Measurements from ENCODE around the gene FLNB. TPM values are rescaled to one million over a fixed set of nuclear protein-coding genes. Genes with fewer than 3 reads are reported as not detected.
"Not testable (repeated sequence)": the region's sequence is repeated elsewhere in the genome, so short reads cannot be mapped to it uniquely, and the experiment has no call there.

Gene FLNB
- total RNA-seq, 2 experiments from 2014 or later, result 23.1 to 26.0 TPM

DNA sequence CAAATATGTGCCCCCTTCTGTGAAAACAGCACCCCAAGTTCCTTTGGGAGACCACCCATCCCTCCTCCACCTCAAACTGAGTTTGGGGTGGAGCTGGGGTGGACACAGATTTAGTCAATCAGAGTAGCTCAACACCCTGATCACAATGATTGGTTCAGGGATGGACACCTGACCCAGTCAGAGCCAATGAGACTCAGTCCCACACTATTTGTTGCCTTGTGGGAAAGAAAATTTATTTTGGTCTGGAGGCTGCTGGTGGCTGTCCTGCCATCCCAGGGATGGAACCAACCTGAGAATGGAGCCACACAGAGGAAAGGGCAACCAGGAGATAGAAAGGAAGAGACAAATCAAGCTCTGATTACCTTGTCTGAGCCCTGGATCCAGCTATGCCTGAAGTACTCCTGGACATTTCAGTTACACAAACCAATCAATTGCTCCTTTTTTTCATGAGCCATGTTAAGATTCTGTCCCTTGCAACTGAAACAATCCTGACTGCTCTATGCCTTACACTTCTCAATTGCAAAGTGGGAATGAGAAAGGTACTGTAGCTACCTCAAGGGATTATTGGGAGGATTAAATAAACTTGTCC, 192.0 kb downstream of the FLNB start:
- ChIA-PET CTCF (interaction anchor here (1.0 to 1.2 kb wide), 2 partner anchors 12 to 17 kb away, joined by 4 to 5 read pairs; no protein-coding TSS in a partner anchor), POLR2A (no interaction called here)
- no peaks in the 10 kb centered on the region for H3K4me1 Mint-ChIP-seq (ENCODE audit: low read depth)
- DNase-seq, result no peak
- intact Hi-C loops (cut with micrococcal nuclease), result no loop called here
- peaks cover 8% of the 10 kb centered on the region for H3K27me3 Mint-ChIP-seq
- H3K27ac Mint-ChIP-seq, result no peak overlapping the region
- no peaks in the 10 kb centered on the region for H3K9me3 Mint-ChIP-seq
- H3K36me3 Mint-ChIP-seq, result no peaks in the 10 kb centered on the region
- H3K4me3 Mint-ChIP-seq, result no peak overlapping the region

- no peak overlapping the region for H3K27ac Mint-ChIP-seq
- peaks cover 8% of the 10 kb centered on the region for H3K27me3 Mint-ChIP-seq
- H3K4me3 Mint-ChIP-seq, result no peak overlapping the region
- ChIA-PET POLR2A (no interaction called here), CTCF (interaction anchor here (1.0 to 1.2 kb wide), 2 partner anchors 13 to 16 kb away, joined by 4 to 5 read pairs; no protein-coding TSS in a partner anchor)
- intact Hi-C loops (cut with micrococcal nuclease), result no loop called here
- H3K36me3 Mint-ChIP-seq, result no peaks in the 10 kb centered on the region
- DNase-seq, result no peak
- H3K4me1 Mint-ChIP-seq (ENCODE audit: low read depth), result peaks cover 4% of the 10 kb centered on the region
- H3K9me3 Mint-ChIP-seq, result no peaks in the 10 kb centered on the region
These were observed 192.7 kb downstream of the FLNB start for GRCh38 chr3:58200846-58201355.

DNA sequence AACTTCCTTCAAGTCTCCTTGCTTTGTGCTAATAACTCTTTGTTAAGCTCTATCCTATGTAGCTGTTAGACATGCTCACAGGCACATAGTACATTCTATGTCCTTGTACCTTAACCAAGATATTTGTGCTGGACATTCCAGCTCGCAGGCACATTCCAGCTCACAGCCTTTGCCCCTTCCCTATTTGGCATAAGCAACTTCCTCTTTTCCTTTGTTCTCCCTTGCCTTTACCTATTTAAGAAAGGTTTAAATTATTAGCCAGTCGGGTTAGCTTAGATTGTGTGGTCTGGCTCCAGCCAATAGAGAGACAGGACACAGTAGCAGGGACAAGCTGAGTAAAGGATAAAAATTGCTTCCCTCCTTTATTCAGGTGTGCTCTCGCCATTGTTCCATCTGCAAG, 193.2 kb downstream of the FLNB start:
- CTCF ChIA-PET, result interaction anchor here (1.6 kb wide), 1 partner anchor 24 kb away, joined by 3 read pairs; no protein-coding TSS in a partner anchor
- POLR2A ChIA-PET; intact Hi-C loops (cut with micrococcal nuclease); H3K4me3 Mint-ChIP-seq; H3K27ac Mint-ChIP-seq; DNase-seq; H3K9me3 Mint-ChIP-seq; H3K4me1 Mint-ChIP-seq (ENCODE audit: low read depth); H3K27me3 Mint-ChIP-seq; H3K36me3 Mint-ChIP-seq: not testable (repeated sequence)

DNA sequence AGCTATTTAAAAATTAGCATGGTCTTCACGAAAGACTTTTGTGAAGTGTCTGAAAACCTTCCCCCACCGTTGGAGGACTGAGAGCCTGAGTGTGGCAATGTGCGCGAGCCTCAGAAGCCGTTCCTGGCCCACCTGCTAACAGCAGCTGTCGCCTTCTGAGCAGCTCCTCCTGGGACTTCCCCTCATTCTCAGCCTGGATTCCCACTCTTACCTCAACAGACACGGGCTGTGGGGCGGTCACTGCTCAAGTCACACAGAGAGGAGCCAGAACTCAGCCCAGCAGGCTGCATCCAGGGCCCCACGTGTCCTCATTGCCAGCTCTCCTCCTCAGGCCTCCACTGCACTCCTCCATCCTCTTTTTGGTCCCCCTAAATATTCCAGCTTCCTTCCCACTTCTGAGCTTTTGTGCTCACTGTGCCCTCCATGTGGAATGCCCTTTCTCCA, 194.7 kb downstream of the FLNB start:
- CTCF ChIA-PET, result interaction anchor here (0.6 to 6.5 kb wide), 4 partner anchors 14 to 103 kb away, joined by 3 to 40 read pairs (median 6); partner anchors contain the start of genes HTD2 and RPP14
- Mint-ChIP-seq H3K4me3 (no peak overlapping the region), H3K36me3 (no peaks in the 10 kb centered on the region), H3K9me3 (no peaks in the 10 kb centered on the region), H3K27ac (no peak overlapping the region), H3K4me1 (ENCODE audit: low read depth) (peaks cover 13% of the 10 kb centered on the region), H3K27me3 (peaks cover 10% of the 10 kb centered on the region)
- POLR2A ChIA-PET, result interaction anchor here (0.6 kb wide), 1 partner anchor 50 kb away, joined by 3 read pairs; no protein-coding TSS in a partner anchor
- intact Hi-C loops (cut with micrococcal nuclease), result no loop called here
- no peak for DNase-seq

- H3K36me3 Mint-ChIP-seq, result no peaks in the 10 kb centered on the region
- peaks cover 13% of the 10 kb centered on the region for H3K4me1 Mint-ChIP-seq (ENCODE audit: low read depth)
- no peak for DNase-seq
- H3K27me3 Mint-ChIP-seq, result peaks cover 12% of the 10 kb centered on the region
- intact Hi-C loops (cut with micrococcal nuclease), result no loop called here
- H3K27ac Mint-ChIP-seq, result no peak overlapping the region
- ChIA-PET CTCF (interaction anchor here (0.6 to 6.5 kb wide), 4 partner anchors 13 to 290 kb away, joined by 3 to 40 read pairs (median 6); partner anchors contain the start of genes HTD2 and RPP14), POLR2A (no interaction called here)
- no peaks in the 10 kb centered on the region for H3K9me3 Mint-ChIP-seq
- H3K4me3 Mint-ChIP-seq, result no peak overlapping the region
These were observed 195.3 kb downstream of the FLNB start for GRCh38 chr3:58203541-58203940.

DNA sequence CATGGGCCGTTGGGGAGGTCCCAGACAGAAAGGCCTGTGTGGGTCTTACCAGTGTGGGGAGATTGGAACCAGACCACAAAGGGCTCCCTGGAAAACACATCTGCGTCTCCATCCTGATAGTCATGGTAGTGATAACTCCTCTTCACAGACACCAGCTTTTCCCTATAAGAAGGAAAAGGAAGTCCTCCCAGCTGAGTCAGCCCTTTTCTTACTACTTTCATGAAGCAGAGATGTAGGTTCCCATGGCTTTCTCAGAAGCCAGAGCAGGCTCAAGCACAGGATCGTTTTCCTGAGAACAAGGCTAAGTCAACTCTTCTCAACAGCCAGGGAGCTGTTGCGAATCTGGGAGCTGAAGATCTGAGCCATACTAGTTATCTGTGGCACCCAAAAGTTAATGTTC, 196.5 kb downstream of the FLNB start:
- Mint-ChIP-seq H3K9me3 (no peaks in the 10 kb centered on the region), H3K27ac (no peak overlapping the region), H3K4me1 (ENCODE audit: low read depth) (peaks cover 13% of the 10 kb centered on the region), H3K36me3 (no peaks in the 10 kb centered on the region), H3K4me3 (no peak overlapping the region), H3K27me3 (peaks cover 15% of the 10 kb centered on the region)
- intact Hi-C loops (cut with micrococcal nuclease), result no loop called here
- ChIA-PET POLR2A (no interaction called here), CTCF (interaction anchor here (1.0 to 6.5 kb wide), 3 partner anchors 12 to 102 kb away, joined by 3 to 40 read pairs (median 7); partner anchors contain the start of genes HTD2 and RPP14)
- no peak for DNase-seq

DNA sequence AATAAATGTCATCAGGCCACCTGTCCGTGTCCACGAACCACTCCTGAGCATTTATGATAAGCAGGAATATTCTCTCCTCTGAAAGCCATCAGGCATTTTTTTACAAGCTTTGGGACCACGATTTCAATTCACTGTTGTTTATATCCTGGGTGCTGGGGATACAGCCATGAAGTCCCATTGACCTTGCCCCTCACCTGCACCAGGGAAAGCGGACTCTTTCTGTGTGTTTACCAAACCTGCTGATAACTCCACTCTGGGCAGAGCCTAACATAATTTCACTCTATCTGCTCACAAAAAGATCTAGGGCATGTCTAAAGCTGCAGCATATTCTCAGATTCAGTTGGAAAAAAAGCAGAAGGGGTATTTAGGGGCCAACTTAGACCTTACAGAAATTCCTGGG, 197.8 kb downstream of the FLNB start:
- POLR2A ChIA-PET, result interaction anchor here (1.5 kb wide), 1 partner anchor 101 kb away, joined by 3 read pairs; no protein-coding TSS in a partner anchor
- CTCF ChIA-PET, result interaction anchor here (3.2 to 6.5 kb wide), 2 partner anchors 17 to 28 kb away, joined by 9 to 40 read pairs; no protein-coding TSS in a partner anchor
- Mint-ChIP-seq H3K4me3 (no peak overlapping the region), H3K4me1 (ENCODE audit: low read depth) (peaks cover 13% of the 10 kb centered on the region), H3K27ac (no peak overlapping the region), H3K9me3 (no peaks in the 10 kb centered on the region), H3K36me3 (no peaks in the 10 kb centered on the region), H3K27me3 (peaks cover 18% of the 10 kb centered on the region)
- intact Hi-C loops (cut with micrococcal nuclease), result loop anchor here (1.0 kb wide), 1 partner anchor 8 kb away; no protein-coding TSS in a partner anchor
- no peak for DNase-seq

GRCh38 chr3:58206406-58207011, 198.3 kb downstream of the FLNB start:
- POLR2A ChIA-PET, result interaction anchor here (1.5 kb wide), 1 partner anchor 101 kb away, joined by 3 read pairs; no protein-coding TSS in a partner anchor
- Mint-ChIP-seq H3K27ac (no peak overlapping the region), H3K4me1 (ENCODE audit: low read depth) (peaks cover 13% of the 10 kb centered on the region), H3K36me3 (no peaks in the 10 kb centered on the region), H3K9me3 (no peaks in the 10 kb centered on the region), H3K4me3 (no peak overlapping the region), H3K27me3 (peaks cover 18% of the 10 kb centered on the region)
- intact Hi-C loops (cut with micrococcal nuclease), result loop anchor here (1.0 kb wide), 1 partner anchor 8 kb away; no protein-coding TSS in a partner anchor
- peak; percentile 63 for DNase-seq
- CTCF ChIA-PET, result interaction anchor here (0.8 to 6.5 kb wide), 4 partner anchors 10 to 29 kb away, joined by 3 to 40 read pairs (median 6); no protein-coding TSS in a partner anchor

DNA sequence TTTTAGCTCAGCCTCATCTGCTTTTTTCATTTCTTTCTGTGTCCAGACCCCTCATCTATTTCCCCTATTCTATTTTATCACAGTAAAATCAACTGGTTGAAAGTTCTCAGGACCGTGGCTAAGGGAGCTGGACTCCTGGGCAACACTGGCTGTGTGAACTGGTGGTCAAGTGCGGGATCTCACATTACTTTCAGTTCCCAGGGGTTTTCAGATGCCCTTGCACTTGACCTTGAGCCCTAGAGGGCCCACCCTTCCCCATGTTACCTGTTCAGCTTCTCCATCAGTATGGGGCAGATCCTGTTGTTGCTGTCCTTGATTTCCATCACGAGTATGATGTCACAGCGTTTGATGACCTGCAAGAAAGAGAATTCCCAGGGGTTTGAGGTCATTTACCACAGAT, 199.7 kb downstream of the FLNB start:
- no peak for DNase-seq
- H3K36me3 Mint-ChIP-seq, result no peaks in the 10 kb centered on the region
- H3K4me3 Mint-ChIP-seq, result no peak overlapping the region
- peaks cover 16% of the 10 kb centered on the region for H3K27me3 Mint-ChIP-seq
- peaks cover 13% of the 10 kb centered on the region for H3K4me1 Mint-ChIP-seq (ENCODE audit: low read depth)
- intact Hi-C loops (cut with micrococcal nuclease), result no loop called here
- ChIA-PET POLR2A (no interaction called here), CTCF (interaction anchor here (1.2 to 6.5 kb wide), 3 partner anchors 9 to 30 kb away, joined by 4 to 40 read pairs (median 9); no protein-coding TSS in a partner anchor)
- no peaks in the 10 kb centered on the region for H3K9me3 Mint-ChIP-seq
- no peak overlapping the region for H3K27ac Mint-ChIP-seq

DNA sequence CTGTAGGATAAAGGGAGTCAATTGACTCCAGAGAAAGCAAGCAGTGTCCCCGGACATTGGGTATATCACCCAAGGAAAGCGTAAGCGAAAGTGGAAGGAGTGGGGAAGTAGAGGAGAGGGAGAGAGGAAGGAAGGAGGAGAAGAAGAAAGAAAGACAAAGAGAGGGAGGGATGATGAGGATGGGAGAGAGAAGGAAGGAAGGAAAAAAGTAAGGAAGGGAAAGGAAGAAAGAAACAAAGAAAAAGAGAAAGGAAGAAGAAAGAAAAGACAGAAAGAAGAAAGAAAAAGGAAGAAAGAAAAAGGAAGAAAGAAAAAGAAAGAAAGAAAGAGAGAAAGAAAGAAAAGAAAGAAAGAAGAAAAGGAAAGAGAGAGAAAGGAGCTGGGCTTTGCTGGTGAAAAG, 201.7 kb downstream of the FLNB start:
- intact Hi-C loops (cut with micrococcal nuclease), result no loop called here
- Mint-ChIP-seq H3K27ac (no peak overlapping the region), H3K4me1 (ENCODE audit: low read depth) (peaks cover 24% of the 10 kb centered on the region), H3K36me3 (no peaks in the 10 kb centered on the region), H3K9me3 (no peaks in the 10 kb centered on the region), H3K4me3 (no peak overlapping the region), H3K27me3 (peaks cover 13% of the 10 kb centered on the region)
- ChIA-PET CTCF (interaction anchor here (1.3 kb wide), 1 partner anchor 32 kb away, joined by 5 read pairs; no protein-coding TSS in a partner anchor), POLR2A (no interaction called here)
- DNase-seq, result no peak

- DNase-seq, result no peak
- no peak within 1 kb of the TSS for H3K27ac Mint-ChIP-seq
- H3K27me3 Mint-ChIP-seq, result peaks cover 15% of the 10 kb centered on the region
- CTCF ChIA-PET, result interaction anchor here (1.3 kb wide), 1 partner anchor 33 kb away, joined by 5 read pairs; no protein-coding TSS in a partner anchor
- H3K9me3 Mint-ChIP-seq, result no peaks in the 10 kb centered on the region
- H3K4me3 Mint-ChIP-seq, result no peak within 1 kb of the TSS
- POLR2A ChIA-PET, result no interaction called here
- no peaks in the 10 kb centered on the region for H3K36me3 Mint-ChIP-seq
- peaks cover 29% of the 10 kb centered on the region for H3K4me1 Mint-ChIP-seq (ENCODE audit: low read depth)
- intact Hi-C loops (cut with micrococcal nuclease), result no loop called here
These were observed 202.7 kb downstream of the FLNB start, which contains the start of gene DNASE1L3 for GRCh38 chr3:58210761-58211460. DNASE1L3 (minus strand) TSS chr3:58210972; CDS start chr3:58210906, 66 bp downstream.

Data from activated CD4-positive, alpha-beta memory T cell treated with anti-CD3 and anti-CD28 coated beads for 36 hours (primary cell).